Ovary (tissue), 9 donors: ENCODE measurements around the gene GPM6B. TPM values are rescaled to one million over a fixed set of nuclear protein-coding genes. Genes with fewer than 3 reads are reported as not detected.

ENCODE experiments used
- DNase-seq, 5 donors: peaks; one replicate each; pipeline ENCODE4 v3.0.0-alpha.2; 2019 to 2020
- H3K27ac ChIP-seq, 2 donors: fragments of 200-600 bp; one replicate each; pipeline versions ENCODE4 v1.5.1 to v1.8.0; 2019 to 2022
- H3K27me3 ChIP-seq: fragments of 200-600 bp; one replicate; pipeline ENCODE4 v1.8.0; 2022
- H3K36me3 ChIP-seq: fragments of 200-600 bp; sonication (generic); one replicate; pipeline ENCODE4 v1.5.1; 2019
- H3K4me1 ChIP-seq: one replicate; pipeline ENCODE4 v1.8.1; 2013; ENCODE audit warnings: mild to moderate bottlenecking, moderate library complexity; ENCODE audit not compliant: insufficient read depth
- H3K4me3 ChIP-seq: fragments of 200-600 bp; sonication (generic); one replicate; pipeline ENCODE4 v1.5.1; 2017
- H3K9me3 ChIP-seq, 2 donors: fragments of 200-600 bp in 1 of 2; sonication (generic) in 1 of 2; one replicate each; pipeline versions ENCODE4 v1.5.1 to v1.8.1; 2013 to 2019; ENCODE audit warnings: mild to moderate bottlenecking in 1 of 2, moderate library complexity in 1 of 2
- EP300 ChIP-seq: sonication (generic); formaldehyde crosslinking; IDR thresholded peaks from one replicate; pipeline ENCODE4 v1.6.1; 2017; ENCODE audit warnings: antibody characterized with exemption
- POLR2A ChIP-seq: fragments of 450-650 bp; IDR thresholded peaks from one replicate; pipeline ENCODE4 v1.6.1; 2017; ENCODE audit warnings: antibody characterized with exemption, mild to moderate bottlenecking, moderate library complexity
- WGBS, 3 donors: extraction: QIAGEN DNeasy Blood & Tissue Kit in 1 of 3; methylation state at CpG; one replicate each; pipeline versions ENCODE4 v1.1.5 to v1.1.7; 2013 to 2017; 5-methylcytosine and 5-hydroxymethylcytosine counted together
- intact Hi-C, 4 donors: fragments of 100-400 bp; cut with DNase I; formaldehyde crosslinking; loops; one replicate each; pipeline versions ENCODE4 v1.11.0 to v1.15.1; 2022 to 2023
- polyA plus RNA-seq, 2 donors: library from polyadenylated mRNA; stranded (reverse); fragments of 200-250 nt in 1 of 2; fragments of 350-450 nt in 1 of 2; fragmentation: Illumina TruSeq in 1 of 2; extraction: RNeasy Lipid Tissue Mini Kit (QIAGEN cat#74804) in 1 of 2; gene quantifications; one replicate each; pipeline ENCODE4 v1.2.3, GENCODE V29; 2013 to 2014
- total RNA-seq, 7 donors: library from RNA; depleted of rRNA in 2 of 7; stranded (reverse); fragments of >200 nt in 2 of 7; fragmentation: NEBNext Ultra II Directional in 3 of 7; extraction: Animal tissue kit (Norgen Biotek cat#: 25700) in 3 of 7; gene quantifications; one replicate each; pipeline versions ENCODE4 v1.1.0 to v1.2.4, GENCODE V29; 2016 to 2023
- TF ChIP-seq, protein P1 (sequence below), 3 donors: fragments of 450-650 bp in 2 of 3; fragments of 200-600 bp in 1 of 3; IDR thresholded peaks; one replicate each; pipeline versions ENCODE4 v1.5.1 to v1.8.0; 2016 to 2022; ENCODE audit warnings: antibody characterized with exemption in 3 of 3, mild to moderate bottlenecking in 1 of 3
- donor health status: DM: no; HTN: no; CAD: no; lungs with moderate emphysema.
- donor health status: DM: no; HTN: no; CAD: no.
- donor health status: Bipolar disorder and iron deficiency.
- donor health status: DM: yes; HTN: yes; CAD: no.
- donor health status: DM: no; HTN: no; CAD: no.
- donor health status: DM: yes; HTN: yes; CAD: no.

The GPM6B gene
- total and polyA plus RNA-seq, 9 donors, result 1.00 to 9.4 (median 4.2) TPM

DNA sequence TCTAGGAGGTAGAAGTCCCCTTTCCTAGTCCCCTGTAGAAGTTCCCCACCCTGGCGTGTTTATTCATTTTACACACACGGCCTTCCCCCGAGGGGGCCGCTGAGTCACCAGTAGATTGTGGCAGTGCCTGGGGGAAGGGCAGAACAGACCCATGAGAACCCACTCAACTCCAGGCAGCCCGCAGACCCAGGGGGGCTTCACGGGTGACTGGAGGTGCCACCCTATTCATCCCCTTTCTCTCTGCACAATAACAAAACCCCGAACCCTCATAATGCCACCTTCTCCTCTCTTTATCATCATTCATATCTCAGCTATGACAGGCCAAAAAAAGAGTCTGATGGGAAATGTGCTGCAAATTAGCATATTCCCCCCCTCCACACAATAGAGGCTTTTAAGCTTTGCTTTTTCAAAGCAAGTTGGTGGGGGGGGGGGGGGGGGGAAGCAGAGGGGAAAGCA is 20.4 kb upstream of the GPM6B start:
- Histone ChIP-seq H3K36me3 (no peaks in the 10 kb centered on the region), H3K9me3 (no peaks in the 10 kb centered on the region), H3K4me1 (no peaks in the 10 kb centered on the region), H3K27ac (no peak overlapping the region), H3K4me3 (no peak overlapping the region), H3K27me3 (no peaks in the 10 kb centered on the region)
- TF ChIP-seq EP300 (no peak), POLR2A (no peak)
- TF ChIP-seq, protein P1, sequence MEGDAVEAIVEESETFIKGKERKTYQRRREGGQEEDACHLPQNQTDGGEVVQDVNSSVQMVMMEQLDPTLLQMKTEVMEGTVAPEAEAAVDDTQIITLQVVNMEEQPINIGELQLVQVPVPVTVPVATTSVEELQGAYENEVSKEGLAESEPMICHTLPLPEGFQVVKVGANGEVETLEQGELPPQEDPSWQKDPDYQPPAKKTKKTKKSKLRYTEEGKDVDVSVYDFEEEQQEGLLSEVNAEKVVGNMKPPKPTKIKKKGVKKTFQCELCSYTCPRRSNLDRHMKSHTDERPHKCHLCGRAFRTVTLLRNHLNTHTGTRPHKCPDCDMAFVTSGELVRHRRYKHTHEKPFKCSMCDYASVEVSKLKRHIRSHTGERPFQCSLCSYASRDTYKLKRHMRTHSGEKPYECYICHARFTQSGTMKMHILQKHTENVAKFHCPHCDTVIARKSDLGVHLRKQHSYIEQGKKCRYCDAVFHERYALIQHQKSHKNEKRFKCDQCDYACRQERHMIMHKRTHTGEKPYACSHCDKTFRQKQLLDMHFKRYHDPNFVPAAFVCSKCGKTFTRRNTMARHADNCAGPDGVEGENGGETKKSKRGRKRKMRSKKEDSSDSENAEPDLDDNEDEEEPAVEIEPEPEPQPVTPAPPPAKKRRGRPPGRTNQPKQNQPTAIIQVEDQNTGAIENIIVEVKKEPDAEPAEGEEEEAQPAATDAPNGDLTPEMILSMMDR (IDR thresholded peaks at IDR 0.05), result no peak
- intact Hi-C loops, result no loop called here
- 21 to 30% (median 30%) methylated on average over 7 of the region's 7 CpGs for WGBS, 3 donors
- no peak for DNase-seq

DNA sequence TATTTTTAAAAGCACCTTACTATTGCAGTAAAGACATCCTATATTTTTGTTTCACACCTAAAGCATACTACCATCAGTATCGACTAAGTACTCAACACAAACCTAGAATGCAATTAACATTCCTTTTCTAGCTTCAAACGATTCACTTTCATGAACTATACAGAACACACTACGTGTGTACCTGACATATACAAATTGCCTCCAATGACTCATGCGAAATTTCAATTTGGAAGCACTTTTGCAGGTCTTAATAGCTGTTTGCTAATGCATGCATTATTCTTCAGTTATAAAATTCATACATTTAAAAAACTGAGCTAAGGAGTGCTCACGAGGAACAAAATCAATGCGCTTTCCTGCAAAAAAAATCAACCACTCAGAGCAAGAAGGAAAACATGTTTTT is 19.7 kb upstream of the GPM6B start:
- WGBS, 3 donors, result 54 to 69% (median 66%) methylated on average over 6 of the region's 6 CpGs
- Histone ChIP-seq H3K27me3 (no peaks in the 10 kb centered on the region), H3K4me3 (no peak overlapping the region), H3K27ac (no peak overlapping the region), H3K36me3 (no peaks in the 10 kb centered on the region), H3K9me3 (no peaks in the 10 kb centered on the region), H3K4me1 (no peaks in the 10 kb centered on the region)
- intact Hi-C loops, result no loop called here
- TF ChIP-seq EP300 (no peak), POLR2A (no peak)
- TF ChIP-seq, protein P1 (IDR thresholded peaks at IDR 0.05), result no peak
- no peak for DNase-seq

DNA sequence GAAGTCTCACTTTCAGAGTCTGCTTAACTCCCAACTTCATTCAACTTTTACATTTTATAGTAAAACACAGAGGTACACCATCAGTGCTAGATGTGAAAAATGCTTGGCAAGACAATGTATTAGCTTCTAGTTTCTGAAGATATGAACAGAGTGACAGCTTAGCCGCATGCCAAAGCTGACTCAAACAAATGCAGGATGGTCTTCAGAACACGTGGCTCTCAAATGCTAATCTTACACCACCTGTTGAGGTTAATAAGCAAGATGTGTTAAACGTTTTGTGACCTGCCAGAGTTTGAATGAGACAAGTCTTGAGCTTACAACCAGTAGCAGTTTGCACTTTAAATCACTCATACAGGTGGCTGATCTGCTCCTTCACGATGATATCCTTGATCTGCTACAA is 18.9 kb upstream of the GPM6B start:
- Histone ChIP-seq H3K4me3 (no peak overlapping the region), H3K9me3 (no peaks in the 10 kb centered on the region), H3K27ac (no peak overlapping the region), H3K27me3 (no peaks in the 10 kb centered on the region), H3K36me3 (no peaks in the 10 kb centered on the region), H3K4me1 (no peaks in the 10 kb centered on the region)
- WGBS, 3 donors, result 22 to 26% (median 24%) methylated on average over 4 of the region's 4 CpGs
- no peak for DNase-seq
- TF ChIP-seq POLR2A (no peak), EP300 (no peak)
- TF ChIP-seq, protein P1 (IDR thresholded peaks at IDR 0.05), result no peak
- intact Hi-C loops, result no loop called here

DNA sequence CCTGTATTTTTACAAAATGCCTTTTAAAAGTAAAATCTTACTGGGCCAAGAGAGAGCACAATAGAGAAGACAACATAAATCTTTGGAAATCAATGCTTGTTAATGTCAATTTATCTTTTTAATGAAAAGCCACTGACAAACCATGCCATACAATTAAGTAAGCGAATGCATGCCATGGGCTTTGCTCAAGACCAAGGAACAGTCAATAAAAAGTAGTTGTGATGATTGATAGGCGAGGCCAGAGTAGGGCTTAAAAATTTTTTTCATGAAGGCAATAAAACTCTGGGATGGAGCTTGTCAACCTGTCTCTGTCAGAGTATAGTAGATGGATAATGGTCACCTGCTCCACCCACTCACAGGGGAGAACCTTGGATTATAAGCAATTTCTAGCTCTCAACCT is 17.5 kb upstream of the GPM6B start:
- intact Hi-C loops, result no loop called here
- Histone ChIP-seq H3K9me3 (no peaks in the 10 kb centered on the region), H3K27ac (no peak overlapping the region), H3K36me3 (no peaks in the 10 kb centered on the region), H3K27me3 (no peaks in the 10 kb centered on the region), H3K4me1 (no peaks in the 10 kb centered on the region), H3K4me3 (no peak overlapping the region)
- no peak for DNase-seq
- TF ChIP-seq EP300, result no peak
- WGBS, 3 donors, result 79 to 86% (median 82%) methylated on average over 2 of the region's 2 CpGs

DNA sequence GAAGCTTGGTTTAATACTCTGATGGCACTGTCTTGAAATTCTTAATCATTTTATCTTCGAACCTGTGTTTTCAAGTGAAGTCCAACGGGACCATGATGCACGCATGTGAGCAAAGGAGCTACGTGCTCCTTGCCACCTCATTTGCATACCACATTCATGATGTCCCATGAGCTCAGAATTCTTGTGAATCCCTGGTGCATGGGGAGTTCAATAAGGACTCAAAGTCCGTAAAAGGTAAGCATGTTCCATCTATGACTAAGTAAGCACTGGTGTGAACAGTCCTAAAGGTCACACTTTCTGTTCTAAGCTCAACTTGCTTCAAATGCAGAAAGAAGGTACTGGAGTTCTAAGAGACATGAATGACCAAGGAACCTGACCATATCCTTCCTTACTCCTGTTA is 13.1 kb upstream of the GPM6B start:
- H3K9me3 ChIP-seq, result no peaks in the 10 kb centered on the region
- WGBS, 3 donors, result 85 to 89% (median 86%) methylated on average over 5 of the region's 5 CpGs
- H3K27ac ChIP-seq, result no peak overlapping the region
- H3K36me3 ChIP-seq, result no peaks in the 10 kb centered on the region
- no peak for DNase-seq
- no peaks in the 10 kb centered on the region for H3K27me3 ChIP-seq
- intact Hi-C loops, result no loop called here
- no peak overlapping the region for H3K4me3 ChIP-seq
- H3K4me1 ChIP-seq, result no peaks in the 10 kb centered on the region
- TF ChIP-seq, protein P1 (IDR thresholded peaks at IDR 0.05), result no peak
- TF ChIP-seq EP300 (no peak), POLR2A (no peak)
